Astrocyte of the cerebellum (primary cell): Measurements from ENCODE around the gene LRGUK.

ENCODE experiments used
- DNase-seq: peaks from one replicate; pipeline ENCODE4 v3.0.0-alpha.2; 2011; ENCODE audit warnings: low read depth
- H3K4me3 ChIP-seq: 2 replicates; pipeline ENCODE4 v1.5.1; 2011; ENCODE audit warnings: mild to moderate bottlenecking, low read depth, low read length, moderate library complexity
- CTCF ChIP-seq: IDR thresholded peaks from 2 replicates; pipeline ENCODE4 v1.5.1; 2012; ENCODE audit warnings: low read length, low read depth, moderate library complexity, mild to moderate bottlenecking; ENCODE audit errors: missing control alignments
- in situ Hi-C: cut with HindIII; loops from 2 replicates; pipeline ENCODE4 v1.10.0; 2017; ENCODE audit warnings: low sequenced_read_pairs

The LRGUK gene

GRCh38 chr7:134308548-134308947 is 181.4 kb downstream of the LRGUK start:
- no peak for DNase-seq
- TF ChIP-seq CTCF = no peak
- in situ Hi-C loops = no loop called here
- H3K4me3 ChIP-seq = no peak overlapping the region

- in situ Hi-C loops = no loop called here
- no peak overlapping the region for H3K4me3 ChIP-seq
- no peak for DNase-seq
- no peak for TF ChIP-seq CTCF
Observed at GRCh38 chr7:134311807-134312206, 184.7 kb downstream of the LRGUK start.

GRCh38 chr7:134312717-134313116 is 185.6 kb downstream of the LRGUK start:
- DNase-seq = no peak
- no peak overlapping the region for H3K4me3 ChIP-seq
- in situ Hi-C loops = no loop called here
- TF ChIP-seq CTCF = no peak

GRCh38 chr7:134313543-134313942 is 186.4 kb downstream of the LRGUK start:
- H3K4me3 ChIP-seq = no peak overlapping the region
- no peak for DNase-seq
- TF ChIP-seq CTCF = no peak
- in situ Hi-C loops = no loop called here
